A549 treated with CpdA at 1 μM for 4 hours (cell line): ENCODE results near the gene NOXA1. TPM values are rescaled to one million over a fixed set of nuclear protein-coding genes. Genes with fewer than 3 reads are reported as not detected.

Experiments used
- total RNA-seq: library from RNA; stranded (reverse); fragments of 200-300 nt; extraction: Qiagen RNA extraction; gene quantifications from 5 replicates; pipeline ENCODE4 v1.2.3, GENCODE V29; 2022; ENCODE audit warnings: low read depth

NOXA1 gene
- 1.0 to 1.5 TPM (median 1.5 TPM) in 5 replicates for total RNA-seq

GRCh38 chr9:137422604-137423513 lies at the start of gene NOXA1, which contains the start of gene EXD3:
NOXA1 (plus strand) TSS chr9:137423393; CDS start chr9:137423530, 137 bp downstream.
EXD3 (minus strand) TSS chr9:137423162; CDS start chr9:137395357, 27,805 bp downstream.

GRCh38 chr9:137441289-137441934 lies 18.2 kb downstream of the NOXA1 start, which contains the start of gene ENTPD8:
ENTPD8 (minus strand) TSS chr9:137441357; CDS start chr9:137438285, 3,072 bp downstream.

GRCh38 chr9:137459152-137459600 lies 36.0 kb downstream of the NOXA1 start, which contains the start of gene NSMF:
NSMF (minus strand) TSS chr9:137459334; CDS start chr9:137459102, 232 bp downstream.

Other genes with a start within 250 kb of the NOXA1 start
- 25.4 to 37.9 TPM (median 36.1 TPM) in 5 replicates for gene ANAPC2, start 234.8 kb upstream of the NOXA1 start, total RNA-seq
- gene SSNA1, start 234.7 kb upstream of the NOXA1 start, total RNA-seq = 88.4 to 157 TPM (median 143 TPM) in 5 replicates
- gene TPRN, start 222.7 kb upstream of the NOXA1 start, total RNA-seq = 5.6 to 11.1 TPM (median 10.3 TPM) in 5 replicates
- gene TMEM203, start 217.7 kb upstream of the NOXA1 start, total RNA-seq = 32.9 to 47.1 TPM (median 45.3 TPM) in 5 replicates
- gene NDOR1, start 217.7 kb upstream of the NOXA1 start, total RNA-seq = 15.2 to 19.1 TPM (median 16.4 TPM) in 5 replicates
- gene RNF208, start 201.2 kb upstream of the NOXA1 start, total RNA-seq = 1.1 to 2.4 TPM (median 1.9 TPM) in 5 replicates
- 3.3 to 5.0 TPM (median 4.0 TPM) in 5 replicates for gene CYSRT1, start 198.2 kb upstream of the NOXA1 start, total RNA-seq
- gene RNF224, start 195.9 kb upstream of the NOXA1 start, total RNA-seq = 0.10 to 0.24 TPM (median 0.20 TPM) in 5 replicates
- gene SLC34A3, start 192.5 kb upstream of the NOXA1 start, total RNA-seq = 0.07 to 0.13 TPM (median 0.08 TPM) in 5 replicates
- gene TUBB4B, start 182.1 kb upstream of the NOXA1 start, total RNA-seq = 595 to 818 TPM (median 736 TPM) in 5 replicates
- gene STPG3, start 172.1 kb upstream of the NOXA1 start, total RNA-seq = not detected in 5 replicates
- gene NELFB, start 168.1 kb upstream of the NOXA1 start, total RNA-seq = 42.8 to 63.0 TPM (median 54.8 TPM) in 5 replicates
- 17.8 to 30.2 TPM (median 27.4 TPM) in 5 replicates for gene TOR4A, start 145.7 kb upstream of the NOXA1 start, total RNA-seq
- 2.7 to 7.1 TPM (median 5.4 TPM) in 5 replicates for gene NRARP, start 121.1 kb upstream of the NOXA1 start, total RNA-seq
- 6.1 to 7.4 TPM (median 6.9 TPM) in 5 replicates for gene EXD3, start 231 bp upstream of the NOXA1 start, total RNA-seq
- 0.21 to 0.52 TPM (median 0.28 TPM) in 5 replicates for gene ENTPD8, start 18.0 kb downstream of the NOXA1 start, total RNA-seq
- gene NSMF, start 35.9 kb downstream of the NOXA1 start, total RNA-seq = 30.9 to 45.8 TPM (median 39.2 TPM) in 5 replicates
- 0.54 to 0.97 TPM (median 0.84 TPM) in 5 replicates for gene PNPLA7, start 127.0 kb downstream of the NOXA1 start, total RNA-seq
- 45.9 to 90.8 TPM (median 83.7 TPM) in 5 replicates for gene MRPL41, start 128.5 kb downstream of the NOXA1 start, total RNA-seq
- 25.6 to 29.8 TPM (median 28.8 TPM) in 5 replicates for gene DPH7, start 155.5 kb downstream of the NOXA1 start, total RNA-seq
- gene ZMYND19, start 167.1 kb downstream of the NOXA1 start, total RNA-seq = 35.5 to 55.2 TPM (median 51.4 TPM) in 5 replicates
- gene ARRDC1, start 182.3 kb downstream of the NOXA1 start, total RNA-seq = 23.2 to 28.8 TPM (median 26.7 TPM) in 5 replicates
- 39.0 to 45.3 TPM (median 41.6 TPM) in 5 replicates for gene EHMT1, start 195.6 kb downstream of the NOXA1 start, total RNA-seq